GM19455 (cell line): ENCODE data around the gene SCUBE1.

Source experiments
- ATAC-seq: cut with Tn5 transposase; IDR thresholded peaks from one replicate; pipeline ENCODE4 v1.9.1; 2021; ENCODE audit not compliant: unreplicated experiment

The SCUBE1 gene

DNA sequence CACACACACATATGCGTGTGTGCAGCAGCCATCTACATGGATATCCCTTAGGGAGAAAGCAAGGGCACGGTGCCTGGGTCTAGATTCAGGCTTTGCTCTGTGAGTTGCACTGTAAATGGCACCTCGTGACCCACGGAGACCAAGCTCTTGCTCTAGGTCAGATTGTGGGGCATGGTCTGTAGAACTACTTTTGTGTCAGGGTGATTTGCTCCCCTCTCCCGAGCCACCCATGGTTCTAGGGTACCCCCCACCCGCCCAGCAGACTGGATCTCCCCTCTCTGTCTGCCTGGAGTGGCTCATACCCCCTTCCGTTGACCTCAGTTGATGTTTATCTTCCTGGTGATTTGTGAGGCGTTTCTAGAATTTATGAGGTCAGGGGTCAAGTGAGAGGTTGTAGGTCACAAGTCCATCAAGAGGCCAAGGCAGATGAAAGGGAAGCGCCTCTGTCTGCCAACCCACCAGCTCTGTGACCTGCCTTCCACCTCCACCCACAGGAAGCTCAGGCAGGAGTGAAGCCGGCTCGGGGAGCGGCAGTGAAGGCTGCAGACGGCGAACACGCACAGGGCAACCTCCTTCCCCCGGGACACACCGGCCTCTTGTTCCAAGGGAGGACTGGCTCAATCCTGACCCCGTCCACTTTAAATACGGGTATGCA is 80.1 kb downstream of the SCUBE1 start:
- ATAC-seq: no peak

GRCh38 chr22:43260331-43261231 is 82.6 kb downstream of the SCUBE1 start:
- ATAC-seq: no peak

DNA sequence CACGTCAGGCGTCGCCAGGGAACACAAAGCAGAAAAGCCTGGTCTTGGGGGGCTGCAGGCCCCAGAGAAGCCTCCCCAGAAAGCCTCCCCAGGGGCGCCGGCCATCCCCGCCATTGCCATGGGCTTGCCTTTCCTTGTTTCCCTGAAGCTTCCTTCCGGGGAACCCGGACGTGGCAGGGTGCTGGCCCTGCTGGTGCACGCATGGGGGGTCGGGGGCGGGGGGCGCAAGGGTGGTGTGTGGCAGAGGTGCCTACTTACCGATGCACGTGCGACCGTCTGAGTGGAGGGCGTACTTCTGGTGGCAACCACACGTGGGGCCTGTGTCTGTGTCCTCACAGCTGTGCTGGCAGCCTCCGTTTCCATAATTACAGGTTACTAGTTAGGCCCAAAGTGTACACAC is 85.2 kb downstream of the SCUBE1 start:
- no peak for ATAC-seq

DNA sequence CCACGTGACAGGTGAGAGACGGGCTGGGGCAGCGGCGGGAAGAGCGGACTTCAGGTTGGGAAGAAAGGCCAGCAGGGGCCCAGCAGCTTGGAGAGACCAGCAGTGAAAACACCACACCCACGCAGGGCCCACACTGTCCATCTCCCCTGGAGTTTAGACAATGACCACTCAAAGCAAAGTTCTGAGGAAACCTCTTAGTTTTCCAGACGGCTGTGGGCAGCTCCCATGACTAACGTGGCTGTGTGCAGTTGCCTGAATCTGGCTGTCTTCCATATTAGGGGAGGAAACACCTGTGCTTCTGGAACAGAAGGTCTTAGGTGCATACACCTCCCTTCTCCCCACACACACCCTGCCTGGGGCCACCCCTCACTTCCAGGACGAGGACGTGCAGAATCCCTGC is 85.6 kb downstream of the SCUBE1 start:
- ATAC-seq: no peak

GRCh38 chr22:43256976-43257545 is 86.1 kb downstream of the SCUBE1 start:
- no peak for ATAC-seq

- no peak for ATAC-seq
These were observed 86.6 kb downstream of the SCUBE1 start for GRCh38 chr22:43256569-43256968.

- ATAC-seq: no peak
These were observed 87.9 kb downstream of the SCUBE1 start for GRCh38 chr22:43255299-43255698.

GRCh38 chr22:43253839-43254238 is 89.3 kb downstream of the SCUBE1 start:
- no peak for ATAC-seq

DNA sequence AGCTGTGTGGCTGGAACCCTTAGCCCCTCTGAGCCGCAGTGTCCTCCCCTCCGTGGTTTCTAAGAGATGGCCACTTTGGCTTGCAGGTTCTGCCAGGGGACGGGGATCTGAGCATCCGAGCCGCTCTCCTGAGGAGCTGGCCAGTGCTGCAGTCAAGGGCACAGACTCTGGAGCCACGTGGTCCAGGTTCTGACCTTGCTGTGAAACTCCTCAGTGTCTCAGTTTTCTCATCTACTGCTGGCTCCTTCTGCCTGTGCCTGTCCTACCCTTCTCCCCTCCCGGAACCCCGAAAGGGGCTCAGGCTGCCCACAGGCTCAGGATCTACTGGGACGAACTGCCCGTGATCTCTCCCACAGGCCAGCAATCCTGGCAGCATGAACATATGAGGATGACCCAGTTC is 90.9 kb downstream of the SCUBE1 start:
- no peak for ATAC-seq

DNA sequence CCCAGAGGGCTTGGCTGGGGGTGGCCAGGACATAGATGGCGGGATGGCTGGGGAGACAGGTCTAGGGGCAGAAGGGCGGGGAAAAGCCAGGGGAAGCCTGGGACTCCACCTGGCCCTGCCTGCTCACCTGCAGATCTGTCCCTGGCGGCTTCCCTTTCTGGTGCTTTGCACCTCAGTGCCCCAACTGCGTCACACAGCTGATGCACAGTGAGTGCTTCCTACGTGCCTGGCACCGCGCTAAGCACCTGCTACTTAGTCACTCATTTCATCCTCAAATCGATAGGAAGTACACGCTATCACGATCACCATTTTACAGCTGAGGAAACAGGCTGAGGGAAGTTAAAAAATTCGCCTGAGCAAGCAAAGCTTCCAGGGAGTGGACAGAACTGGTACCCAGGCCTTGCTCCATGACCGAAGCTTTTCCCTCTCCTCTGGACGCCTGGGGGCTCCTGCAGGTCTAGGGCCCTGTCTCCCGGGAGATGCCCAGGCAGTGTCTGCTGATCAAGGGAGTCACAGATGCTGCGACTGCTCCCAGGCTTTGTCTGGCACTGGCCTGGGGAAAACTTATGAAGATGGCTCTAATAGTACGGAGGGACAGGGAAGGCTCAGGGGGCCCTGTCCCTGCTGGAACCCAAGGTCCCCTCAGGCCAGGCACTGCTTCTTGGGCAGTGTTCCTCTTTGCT is 93.2 kb downstream of the SCUBE1 start:
- no peak for ATAC-seq

GRCh38 chr22:43247546-43248260 is 95.5 kb downstream of the SCUBE1 start:
- ATAC-seq: no peak

- ATAC-seq: no peak
These were observed 97.0 kb downstream of the SCUBE1 start for GRCh38 chr22:43246188-43246587.

- ATAC-seq: no peak
These were observed 97.5 kb downstream of the SCUBE1 start for GRCh38 chr22:43245717-43246116.

DNA sequence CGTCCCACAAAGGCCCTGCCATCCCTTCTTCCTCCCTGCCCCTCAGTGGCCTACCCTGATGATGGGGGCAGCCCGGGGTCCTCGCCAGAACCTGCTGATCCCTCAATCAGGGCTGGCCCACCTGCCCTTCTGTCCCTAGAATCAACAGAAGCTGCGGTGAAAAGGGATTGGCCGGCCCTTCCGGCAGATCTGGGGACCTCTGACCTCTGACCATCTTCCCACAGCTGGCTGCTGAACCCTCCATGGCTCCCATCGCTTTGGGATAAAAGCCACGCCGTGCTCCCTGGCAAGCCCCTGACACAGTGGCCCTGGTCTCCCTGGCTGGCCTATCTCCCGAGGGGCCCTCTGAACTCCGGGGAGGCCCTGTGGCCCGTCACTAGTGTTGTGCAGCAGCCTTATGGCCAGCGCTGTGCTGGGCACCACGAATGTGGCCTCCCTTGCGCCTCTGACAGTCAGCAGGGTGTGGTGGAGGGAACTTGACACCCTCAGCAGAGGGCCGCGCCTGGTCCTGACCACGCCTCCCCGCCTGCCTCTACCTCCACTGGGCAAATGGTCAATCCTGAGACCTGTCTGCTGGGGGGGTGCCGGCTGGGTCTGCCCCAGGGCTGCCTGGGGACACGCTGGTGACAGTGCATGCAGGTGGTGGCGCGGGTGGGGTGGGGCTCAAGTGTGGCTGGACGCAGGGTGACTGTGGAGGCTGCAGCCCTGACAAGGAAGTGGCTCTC is 98.2 kb downstream of the SCUBE1 start:
- ATAC-seq: no peak

- ATAC-seq: no peak
These were observed 98.8 kb downstream of the SCUBE1 start for GRCh38 chr22:43244402-43244801.

DNA sequence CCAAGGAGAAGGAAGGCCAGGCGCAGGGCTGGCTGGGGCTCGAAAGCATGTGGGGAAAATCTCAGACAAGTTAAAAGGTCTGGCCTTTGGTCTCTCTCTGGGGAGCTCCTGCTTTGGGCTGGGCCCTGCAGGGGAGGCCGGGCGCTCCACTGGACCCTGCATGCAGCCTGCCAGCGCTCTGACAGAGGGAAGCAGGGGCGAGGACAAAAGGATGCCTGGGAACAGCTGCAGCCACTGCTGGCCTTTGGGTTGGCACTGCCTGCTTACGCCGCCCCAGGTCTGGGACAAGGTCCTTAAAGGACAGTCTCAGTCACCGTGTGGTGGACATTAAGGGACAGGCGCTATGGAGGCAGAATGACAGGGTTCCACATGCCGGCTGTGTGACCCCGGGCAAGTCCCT is 99.8 kb downstream of the SCUBE1 start:
- ATAC-seq: no peak

- no peak for ATAC-seq
These were observed 100.5 kb downstream of the SCUBE1 start for GRCh38 chr22:43242627-43243026.

- ATAC-seq: no peak
These were observed 101.3 kb downstream of the SCUBE1 start for GRCh38 chr22:43241699-43242386.

DNA sequence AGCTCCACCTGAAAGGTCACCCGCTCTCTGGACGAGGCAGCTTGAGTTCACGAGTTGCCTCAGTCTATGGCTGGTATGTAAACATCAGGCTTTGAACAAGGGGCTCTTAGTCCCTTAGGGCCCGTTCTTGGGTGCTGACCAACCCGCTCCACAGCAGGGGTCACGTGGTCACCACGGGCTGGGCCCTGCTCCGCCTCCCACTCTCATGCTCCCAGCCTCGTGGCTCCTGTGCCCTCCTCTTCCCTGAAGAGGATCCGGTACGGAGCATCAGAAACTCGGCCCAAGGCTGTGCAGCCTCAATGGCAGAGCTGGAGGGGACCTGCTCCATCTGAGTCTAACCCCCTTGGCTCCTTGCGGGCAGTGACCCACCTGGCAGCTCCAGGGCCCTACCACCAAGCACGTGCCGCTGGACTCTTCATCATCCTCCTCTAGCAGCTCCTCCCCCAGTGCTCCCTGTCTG is 102.0 kb downstream of the SCUBE1 start:
- ATAC-seq: no peak

DNA sequence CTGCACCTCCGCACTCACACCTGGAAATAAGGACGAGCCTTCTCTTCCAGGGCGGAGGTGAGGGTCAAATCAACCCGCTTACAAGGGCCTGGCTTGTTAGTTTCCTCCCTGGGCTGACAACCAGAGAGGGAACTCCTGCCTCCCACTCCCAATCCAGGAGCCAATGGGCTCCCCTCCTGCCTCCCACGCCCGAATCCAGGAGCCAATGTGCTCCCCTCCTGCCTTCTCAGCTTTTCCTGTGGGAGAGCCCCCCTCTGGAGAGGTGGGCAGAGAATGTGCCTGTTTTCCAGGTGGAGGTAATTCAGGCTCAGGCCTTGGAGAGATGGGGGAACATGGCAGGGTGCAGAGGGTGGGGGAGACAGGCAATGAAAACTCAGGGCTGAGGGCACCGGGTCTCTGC is 102.6 kb downstream of the SCUBE1 start:
- no peak for ATAC-seq
